HEK293T (cell line): ENCODE results near the gene KNSTRN.

Source experiments
- CTCF ChIA-PET: fragments of 350-600 bp; formaldehyde crosslinking; extraction: SDS; loops from one replicate; lab custom pipeline; 2021; ENCODE audit warnings: antibody characterized with exemption, inconsistent platforms; lab: Yijun Ruan, JAX
- POLR2A ChIA-PET: fragments of 350-600 bp; formaldehyde crosslinking; extraction: SDS; loops from one replicate; lab custom pipeline; 2020; ENCODE audit warnings: antibody characterized with exemption, inconsistent platforms; lab: Yijun Ruan, JAX
- DNase-seq: peaks from one replicate; pipeline ENCODE4 v3.0.0; 2012; ENCODE audit warnings: mixed read lengths; ENCODE audit errors: extremely low spot score
- ARNT ChIP-seq: fragments of 450-650 bp; IDR thresholded peaks from 2 replicates; pipeline ENCODE4 v1.6.1; 2017; ENCODE audit warnings: mild to moderate bottlenecking
- BHLHE40 ChIP-seq: fragments of 450-650 bp; IDR thresholded peaks from 2 replicates; pipeline ENCODE4 v1.6.1; 2016; ENCODE audit warnings: mild to moderate bottlenecking, moderate library complexity, borderline replicate concordance
- CTBP1 ChIP-seq: fragments of 450-650 bp; IDR thresholded peaks from 2 replicates; pipeline ENCODE4 v1.6.1; 2016; ENCODE audit warnings: borderline replicate concordance
- ELF4 ChIP-seq: fragments of 450-650 bp; IDR thresholded peaks from 2 replicates; pipeline ENCODE4 v1.6.1; 2017; ENCODE audit warnings: antibody characterized with exemption
- FOXA1 ChIP-seq: fragments of 450-650 bp; IDR thresholded peaks from 2 replicates; pipeline ENCODE4 v1.6.1; 2016; ENCODE audit warnings: mild to moderate bottlenecking
- FOXK2 ChIP-seq: fragments of 450-650 bp; IDR thresholded peaks from 2 replicates; pipeline ENCODE4 v1.6.1; 2016; ENCODE audit warnings: mild to moderate bottlenecking
- FOXM1 ChIP-seq: fragments of 450-650 bp; IDR thresholded peaks from 2 replicates; pipeline ENCODE4 v1.6.1; 2017; ENCODE audit warnings: mild to moderate bottlenecking, borderline replicate concordance
- HDGF ChIP-seq: fragments of 450-650 bp; IDR thresholded peaks from 2 replicates; pipeline ENCODE4 v1.6.1; 2017; ENCODE audit warnings: antibody characterized with exemption, borderline replicate concordance
- L3MBTL2 ChIP-seq: fragments of 450-650 bp; conservative IDR thresholded peaks from 2 replicates; pipeline ENCODE4 v1.6.1; 2016; ENCODE audit warnings: mild to moderate bottlenecking
- LEF1 ChIP-seq: fragments of 450-650 bp; IDR thresholded peaks from 2 replicates; pipeline ENCODE4 v1.6.1; 2017; ENCODE audit warnings: mild to moderate bottlenecking, borderline replicate concordance
- NFRKB ChIP-seq: fragments of 450-650 bp; IDR thresholded peaks from 2 replicates; pipeline ENCODE4 v1.6.1; 2016; ENCODE audit warnings: mild to moderate bottlenecking, moderate library complexity
- SP1 ChIP-seq: fragments of 450-650 bp; IDR thresholded peaks from 2 replicates; pipeline ENCODE4 v1.6.1; 2017
- SUZ12 ChIP-seq: fragments of 450-650 bp; IDR thresholded peaks from 2 replicates; pipeline ENCODE4 v1.6.1; 2016; ENCODE audit warnings: mild to moderate bottlenecking
- TARDBP ChIP-seq: fragments of 450-650 bp; IDR thresholded peaks from 2 replicates; pipeline ENCODE4 v1.6.1; 2016
- ZNF384 ChIP-seq: fragments of 450-650 bp; IDR thresholded peaks from 2 replicates; pipeline ENCODE4 v1.6.1; 2016
- TF ChIP-seq, protein P1 (sequence below): fragments of 450-650 bp; IDR thresholded peaks from 2 replicates; pipeline ENCODE4 v1.6.1; 2016

The KNSTRN gene

GRCh38 chr15:40416056-40416455, 33.5 kb downstream of the KNSTRN start:
- CTCF ChIA-PET: no interaction called here
- POLR2A ChIA-PET: interaction anchor here (3.3 kb wide), 1 partner anchor 10 kb away, joined by 15 read pairs; the partner anchor contains the start of gene IVD
- no peak for TF ChIP-seq SUZ12
- TF ChIP-seq, protein P1, sequence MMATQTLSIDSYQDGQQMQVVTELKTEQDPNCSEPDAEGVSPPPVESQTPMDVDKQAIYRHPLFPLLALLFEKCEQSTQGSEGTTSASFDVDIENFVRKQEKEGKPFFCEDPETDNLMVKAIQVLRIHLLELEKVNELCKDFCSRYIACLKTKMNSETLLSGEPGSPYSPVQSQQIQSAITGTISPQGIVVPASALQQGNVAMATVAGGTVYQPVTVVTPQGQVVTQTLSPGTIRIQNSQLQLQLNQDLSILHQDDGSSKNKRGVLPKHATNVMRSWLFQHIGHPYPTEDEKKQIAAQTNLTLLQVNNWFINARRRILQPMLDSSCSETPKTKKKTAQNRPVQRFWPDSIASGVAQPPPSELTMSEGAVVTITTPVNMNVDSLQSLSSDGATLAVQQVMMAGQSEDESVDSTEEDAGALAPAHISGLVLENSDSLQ: no peak
- DNase-seq: no peak

DNA sequence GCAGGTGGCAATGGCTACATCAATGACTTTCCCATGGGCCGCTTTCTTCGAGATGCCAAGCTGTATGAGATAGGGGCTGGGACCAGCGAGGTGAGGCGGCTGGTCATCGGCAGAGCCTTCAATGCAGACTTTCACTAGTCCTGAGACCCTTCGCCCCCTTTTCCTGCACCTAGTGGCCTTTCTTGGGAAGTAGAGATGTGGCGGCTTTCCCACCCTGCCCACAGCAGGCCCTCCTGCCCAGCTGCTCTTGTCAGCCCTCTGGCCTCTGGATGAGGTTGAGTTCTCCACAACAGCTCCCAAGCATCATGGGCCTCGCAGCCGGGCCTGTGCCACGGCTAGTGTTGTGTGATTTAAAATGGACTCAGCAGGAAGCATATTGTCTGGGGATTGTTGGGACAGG, 35.6 kb downstream of the KNSTRN start:
- no peak for DNase-seq
- CTCF ChIA-PET: no interaction called here
- POLR2A ChIA-PET: interaction anchor here (0.9 to 1.9 kb wide), 3 partner anchors 11 to 20 kb away, joined by 3 to 6 read pairs (median 3); partner anchors contain the start of gene IVD
- TF ChIP-seq NFRKB (no peak), TARDBP (no peak), BHLHE40 (no peak), L3MBTL2 (no peak), LEF1 (no peak), ZNF384 (no peak), HDGF (no peak), SUZ12 (no peak), CTBP1 (no peak), ARNT (no peak), FOXM1 (no peak)
- TF ChIP-seq, protein P1: no peak

GRCh38 chr15:40420071-40420713, 37.7 kb downstream of the KNSTRN start:
- no peak for DNase-seq
- ChIA-PET CTCF (interaction anchor here (0.6 kb wide), 2 partner anchors 48 to 130 kb away, joined by 3 read pairs; no protein-coding TSS in a partner anchor), POLR2A (no interaction called here)
- no peak for TF ChIP-seq TARDBP
- TF ChIP-seq ARNT: no peak
- TF ChIP-seq ELF4: no peak
- no peak for TF ChIP-seq HDGF
- no peak for TF ChIP-seq BHLHE40
- TF ChIP-seq FOXA1: no peak
- no peak for TF ChIP-seq SP1
- no peak for TF ChIP-seq L3MBTL2
- no peak for TF ChIP-seq ZNF384

- ChIA-PET POLR2A (interaction anchor here (1.5 kb wide), 1 partner anchor 8 kb away, joined by 3 read pairs; no protein-coding TSS in a partner anchor), CTCF (interaction anchor here (0.6 to 1.9 kb wide), 3 partner anchors 49 to 77 kb away, joined by 3 to 5 read pairs (median 3); no protein-coding TSS in a partner anchor)
- TF ChIP-seq CTBP1 (no peak), L3MBTL2 (no peak), ARNT (no peak), FOXK2 (no peak), ZNF384 (no peak), ELF4 (no peak), FOXA1 (no peak), FOXM1 (no peak), NFRKB (no peak), HDGF (no peak)
Observed at GRCh38 chr15:40420793-40421192, 38.3 kb downstream of the KNSTRN start.

DNA sequence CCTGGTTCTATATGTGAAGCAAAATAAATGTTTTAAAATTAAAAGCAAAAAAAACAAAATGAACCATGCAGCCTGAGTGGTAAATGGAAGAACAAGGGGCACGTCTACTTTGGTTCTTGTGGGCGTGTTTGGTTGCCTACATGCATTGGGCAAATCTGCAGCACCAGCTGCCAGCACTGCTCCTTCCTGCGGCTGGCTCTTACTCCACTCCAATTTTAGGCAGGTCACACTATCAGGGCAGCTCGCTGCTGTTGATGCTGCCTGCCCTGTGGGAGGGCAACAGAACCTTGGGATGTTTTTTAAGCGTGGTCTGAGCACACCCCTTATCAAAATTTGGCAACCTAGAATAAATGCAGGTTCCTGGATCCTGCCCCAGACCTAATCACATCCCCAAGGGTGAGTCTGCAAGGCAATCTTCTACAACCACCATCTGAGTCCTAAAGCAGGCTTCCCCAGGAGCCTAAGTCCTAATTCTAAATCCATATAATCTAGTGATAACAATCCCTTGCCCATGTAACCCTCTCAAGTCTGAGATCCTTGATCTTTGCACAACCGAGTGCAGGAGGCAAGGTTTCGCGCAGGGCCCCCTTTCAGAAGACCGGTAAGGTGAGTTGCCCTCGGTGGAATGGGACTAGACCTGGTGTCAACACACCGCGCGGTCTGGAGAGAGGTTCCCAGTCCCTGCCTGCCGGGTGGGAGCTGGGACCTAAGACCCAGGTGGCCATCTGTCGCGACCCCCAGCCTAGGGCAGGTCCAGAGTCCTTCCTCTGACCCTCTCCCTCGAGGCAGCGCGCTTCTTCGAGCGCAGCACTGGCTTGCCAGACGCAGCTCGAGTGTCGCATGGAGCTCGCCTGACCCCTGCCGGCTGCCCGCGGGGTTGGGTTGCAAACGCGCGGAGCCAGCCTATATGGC, 39.0 kb downstream of the KNSTRN start:
- ChIA-PET POLR2A (interaction anchor here (1.2 to 1.5 kb wide), 2 partner anchors 9 to 16 kb away, joined by 3 to 6 read pairs; partner anchors contain the start of gene IVD), CTCF (interaction anchor here (0.6 to 1.9 kb wide), 8 partner anchors 10 to 355 kb away, joined by 3 to 5 read pairs (median 4); partner anchors contain the start of genes BAHD1 and CCDC9B)
- DNase-seq: peak; percentile 74
- TF ChIP-seq FOXA1: no peak
- no peak for TF ChIP-seq SUZ12
- no peak for TF ChIP-seq ARNT
- TF ChIP-seq, protein P1: no peak
- no peak for TF ChIP-seq FOXM1
- TF ChIP-seq L3MBTL2: no peak
- TF ChIP-seq HDGF: no peak

More at GRCh38 chr15:40420793-40421192, 38.3 kb downstream of the KNSTRN start:
- DNase-seq: no peak

- POLR2A ChIA-PET: interaction anchor here (0.8 to 1.4 kb wide), 2 partner anchors 16 to 18 kb away, joined by 3 to 5 read pairs; partner anchors contain the start of genes BAHD1 and IVD
- CTCF ChIA-PET: interaction anchor here (1.0 kb wide), 1 partner anchor 15 kb away, joined by 5 read pairs; no protein-coding TSS in a partner anchor
- no peak for DNase-seq
- no peak for TF ChIP-seq FOXM1
- TF ChIP-seq, protein P1: no peak
- TF ChIP-seq ZNF384: no peak
- TF ChIP-seq NFRKB: no peak
- TF ChIP-seq LEF1: no peak
- no peak for TF ChIP-seq SUZ12
Observed at GRCh38 chr15:40424483-40425115, 42.1 kb downstream of the KNSTRN start.
